HepG2 (cell line): ENCODE results near the gene NUDT22. TPM values are rescaled to one million over a fixed set of nuclear protein-coding genes. Genes with fewer than 3 reads are reported as not detected.

ENCODE experiments used
- CHD2 ChIP-seq: IDR thresholded peaks from 2 replicates; pipeline ENCODE4 v1.6.1; 2011; ENCODE audit warnings: low read depth, low read length, improper control_type of control experiment
- CSRNP1 ChIP-seq: sonication (generic); formaldehyde crosslinking; IDR thresholded peaks from 2 replicates; pipeline ENCODE4 v1.8.1; 2023; ENCODE audit warnings: mild to moderate bottlenecking, missing genetic modification reagents
- KAT7 ChIP-seq: IDR thresholded peaks from 2 replicates; pipeline ENCODE4 v1.6.1; 2018; ENCODE audit warnings: borderline replicate concordance, missing compliant biosample characterization
- KLF13 ChIP-seq: sonication (generic); formaldehyde crosslinking; IDR thresholded peaks from 2 replicates; pipeline ENCODE4 v1.4.0; 2020; ENCODE audit warnings: mild to moderate bottlenecking, missing genetic modification reagents
- NAIF1 ChIP-seq: sonication (generic); formaldehyde crosslinking; IDR thresholded peaks from 2 replicates; pipeline ENCODE4 v1.5.0; 2020; ENCODE audit warnings: mild to moderate bottlenecking, missing genetic modification reagents, borderline replicate concordance
- RARG ChIP-seq: sonication (generic); formaldehyde crosslinking; IDR thresholded peaks from 2 replicates; pipeline ENCODE4 v1.4.0; 2020; ENCODE audit warnings: low read depth, mild to moderate bottlenecking, missing genetic modification reagents
- SKI ChIP-seq: fragments of 450-650 bp; IDR thresholded peaks from one replicate; pipeline ENCODE4 v1.6.1; 2018; ENCODE audit warnings: mild to moderate bottlenecking; ENCODE audit not compliant: partially characterized antibody
- SP1 ChIP-seq, 2 experiments: fragments of 450-650 bp in 1 of 2; sonication (generic) in 1 of 2; formaldehyde crosslinking in 1 of 2; IDR thresholded peaks; 2 replicates each; pipeline versions ENCODE4 v1.4.0 to v1.6.1; 2016 to 2020; ENCODE audit warnings: missing genetic modification reagents in 1 of 2
- TBL1XR1 ChIP-seq: fragments of 150-350 bp; IDR thresholded peaks from 2 replicates; pipeline ENCODE4 v1.6.1; 2014; ENCODE audit warnings: borderline replicate concordance, low read length; ENCODE audit not compliant: partially characterized antibody
- TEF ChIP-seq: sonication (generic); formaldehyde crosslinking; IDR thresholded peaks from 2 replicates; pipeline ENCODE4 v1.5.0; 2020; ENCODE audit warnings: missing genetic modification reagents
- ZBTB20 ChIP-seq: sonication (generic); formaldehyde crosslinking; IDR thresholded peaks from 2 replicates; pipeline ENCODE4 v1.8.1; 2023; ENCODE audit warnings: missing genetic modification reagents, low read depth, mild to moderate bottlenecking, borderline replicate concordance
- ZFAT ChIP-seq: sonication (generic); formaldehyde crosslinking; conservative IDR thresholded peaks from 2 replicates; pipeline ENCODE4 v1.8.1; 2023; ENCODE audit warnings: missing genetic modification reagents, inconsistent platforms
- ZFY ChIP-seq: sonication (generic); formaldehyde crosslinking; IDR thresholded peaks from 2 replicates; pipeline ENCODE4 v1.4.0; 2020; ENCODE audit warnings: missing genetic modification reagents
- ZNF10 ChIP-seq: sonication (generic); formaldehyde crosslinking; IDR thresholded peaks from 2 replicates; pipeline ENCODE4 v1.4.0; 2020; ENCODE audit warnings: mild to moderate bottlenecking, low read depth, missing genetic modification reagents, borderline replicate concordance
- ZNF362 ChIP-seq: sonication (generic); formaldehyde crosslinking; IDR thresholded peaks from 2 replicates; pipeline ENCODE4 v1.4.0; 2020; ENCODE audit warnings: missing genetic modification reagents, mild to moderate bottlenecking, borderline replicate concordance
- ZNF549 ChIP-seq: sonication (generic); formaldehyde crosslinking; IDR thresholded peaks from 2 replicates; pipeline ENCODE4 v1.5.0; 2020; ENCODE audit warnings: missing genetic modification reagents
- polyA plus RNA-seq, 8 experiments: library from polyadenylated mRNA; depleted of rRNA in 3 of 8; stranded (reverse) in 7 of 8; unstranded in 1 of 8; fragments of >200 nt; fragmentation: Illumina TruSeq in 4 of 8; extraction: Trizol in 4 of 8; gene quantifications; 2 replicates each; pipeline versions ENCODE4 v1.2.1 to v1.2.3, GENCODE V29; 2011 to 2016; ENCODE audit warnings: low read depth in 4 of 8, missing spikeins in 1 of 8, mixed read lengths in 1 of 8; ENCODE audit not compliant: insufficient read depth in 1 of 8
- total RNA-seq, 5 experiments: library from RNA; depleted of rRNA; stranded (reverse); fragments of >200 nt; fragmentation: Illumina TruSeq; extraction: Trizol; gene quantifications; 2 replicates each; pipeline ENCODE4 v1.2.3, GENCODE V29; 2016; ENCODE audit warnings: low read depth in 1 of 5
- TF ChIP-seq, protein P1 (sequence below): fragments of 450-650 bp; IDR thresholded peaks from 2 replicates; pipeline ENCODE4 v1.6.1; 2017; ENCODE audit warnings: mild to moderate bottlenecking
- TF ChIP-seq, protein P2 (sequence below): sonication (generic); formaldehyde crosslinking; IDR thresholded peaks from 2 replicates; pipeline ENCODE4 v1.8.1; 2023; ENCODE audit warnings: mild to moderate bottlenecking, moderate library complexity, missing genetic modification reagents

NUDT22 gene
- total and polyA plus RNA-seq, 2 of the 13 experiments (the other 11 are each of a cell fraction or from before 2014, with no cell fraction given): 33.5 to 39.8 TPM

GRCh38 chr11:64230171-64230984 lies 4.3 kb downstream of the NUDT22 start, which contains the start of gene DNAJC4 (continued):
- no peak for TF ChIP-seq ZNF10 (CRISPR knock-in tag)
- TF ChIP-seq, protein P1, sequence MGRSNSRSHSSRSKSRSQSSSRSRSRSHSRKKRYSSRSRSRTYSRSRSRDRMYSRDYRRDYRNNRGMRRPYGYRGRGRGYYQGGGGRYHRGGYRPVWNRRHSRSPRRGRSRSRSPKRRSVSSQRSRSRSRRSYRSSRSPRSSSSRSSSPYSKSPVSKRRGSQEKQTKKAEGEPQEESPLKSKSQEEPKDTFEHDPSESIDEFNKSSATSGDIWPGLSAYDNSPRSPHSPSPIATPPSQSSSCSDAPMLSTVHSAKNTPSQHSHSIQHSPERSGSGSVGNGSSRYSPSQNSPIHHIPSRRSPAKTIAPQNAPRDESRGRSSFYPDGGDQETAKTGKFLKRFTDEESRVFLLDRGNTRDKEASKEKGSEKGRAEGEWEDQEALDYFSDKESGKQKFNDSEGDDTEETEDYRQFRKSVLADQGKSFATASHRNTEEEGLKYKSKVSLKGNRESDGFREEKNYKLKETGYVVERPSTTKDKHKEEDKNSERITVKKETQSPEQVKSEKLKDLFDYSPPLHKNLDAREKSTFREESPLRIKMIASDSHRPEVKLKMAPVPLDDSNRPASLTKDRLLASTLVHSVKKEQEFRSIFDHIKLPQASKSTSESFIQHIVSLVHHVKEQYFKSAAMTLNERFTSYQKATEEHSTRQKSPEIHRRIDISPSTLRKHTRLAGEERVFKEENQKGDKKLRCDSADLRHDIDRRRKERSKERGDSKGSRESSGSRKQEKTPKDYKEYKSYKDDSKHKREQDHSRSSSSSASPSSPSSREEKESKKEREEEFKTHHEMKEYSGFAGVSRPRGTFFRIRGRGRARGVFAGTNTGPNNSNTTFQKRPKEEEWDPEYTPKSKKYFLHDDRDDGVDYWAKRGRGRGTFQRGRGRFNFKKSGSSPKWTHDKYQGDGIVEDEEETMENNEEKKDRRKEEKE: no peak
- no peak for TF ChIP-seq ZNF549 (CRISPR knock-in tag)
- no peak for TF ChIP-seq TEF (CRISPR knock-in tag)
- TF ChIP-seq KAT7: peak; percentile 63; the same call in 1 of the 2 replicates
- TF ChIP-seq KLF13 (CRISPR knock-in tag): no peak
- 0 out of 2 replicates have a peak, but pooled peaks have one; percentile 17 for TF ChIP-seq ZBTB20
- TF ChIP-seq ZNF362: peak; percentile 99
- TF ChIP-seq NAIF1 (CRISPR knock-in tag): no peak
- no peak for TF ChIP-seq ZFAT (CRISPR knock-in tag)
- TF ChIP-seq ZFY: peak; percentile 61; the same call in 1 of the 2 replicates
- no peak for TF ChIP-seq CHD2
- TF ChIP-seq RARG (CRISPR knock-in tag): no peak
- peak; percentile 25 for TF ChIP-seq SKI
- no peak for TF ChIP-seq TBL1XR1
- no peak for TF ChIP-seq SP1 (IDR thresholded peaks at IDR 0.05)
- TF ChIP-seq SP1 (CRISPR knock-in tag; IDR thresholded peaks at IDR 0.05): peak; percentile 64
- peak; percentile 98 for TF ChIP-seq CSRNP1
- TF ChIP-seq, protein P2, sequence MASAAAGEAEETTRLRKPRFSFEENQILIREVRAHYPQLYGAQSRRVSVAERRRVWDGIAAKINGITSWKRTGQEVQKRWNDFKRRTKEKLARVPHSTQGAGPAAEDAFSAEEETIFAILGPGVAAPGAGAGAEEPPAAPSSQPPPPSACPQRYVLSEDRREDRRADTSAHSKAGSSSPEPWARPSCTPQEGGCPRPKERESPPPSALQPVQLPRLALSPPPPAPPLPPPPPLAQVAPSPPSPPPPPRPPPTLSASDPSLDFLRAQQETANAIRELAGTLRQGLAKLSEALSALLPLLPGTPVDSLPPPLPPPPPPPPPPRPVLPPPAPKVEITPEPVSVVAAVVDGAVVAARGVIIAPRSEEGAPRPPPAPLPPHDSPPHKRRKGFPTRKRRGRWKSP (CRISPR knock-in tag): peak; percentile 56; the same call in 1 of the 2 replicates
